ENCODE measurements around the gene TRAF2. TPM values are rescaled to one million over a fixed set of nuclear protein-coding genes. Genes with fewer than 3 reads are reported as not detected.

Gene TRAF2
- total RNA-seq, 2 donors from 2014 or later = 45.9 to 55.1 TPM

DNA sequence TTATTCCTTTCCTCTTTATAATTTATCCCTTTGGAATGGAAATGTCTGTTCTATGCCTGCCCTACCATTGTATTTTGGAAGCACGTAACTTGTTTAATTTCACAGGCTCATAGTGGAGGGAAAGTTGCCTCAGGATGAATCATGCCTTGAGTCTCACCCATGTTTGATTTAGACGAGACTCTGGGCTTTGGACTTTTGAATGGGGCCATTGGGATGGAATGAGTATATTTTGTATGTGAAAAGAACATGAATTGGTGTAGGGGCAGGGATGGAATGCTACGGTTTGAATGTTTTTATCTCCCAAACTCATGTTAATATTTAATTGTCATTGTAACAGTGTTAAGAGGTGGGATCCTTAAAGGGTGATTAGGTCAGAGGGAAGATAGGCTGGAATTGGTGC, 48.0 kb downstream of the TRAF2 start:
- 96 to 100% methylated on average over 2 to 3 of the region's 3 CpGs for WGBS, 2 experiments (ENCODE audit: insufficient coverage in 1 of 2, insufficient read length in 1 of 2)
- Mint-ChIP-seq H3K27me3 (ENCODE audit: insufficient read depth) (no peaks in the 10 kb centered on the region), H3K27ac (no peak overlapping the region), H3K4me1 (no peaks in the 10 kb centered on the region), H3K36me3 (ENCODE audit: low read depth) (peaks cover 48% of the 10 kb centered on the region), H3K4me3 (no peak overlapping the region), H3K9me3 (no peaks in the 10 kb centered on the region)
- peaks cover 31% of the 10 kb centered on the region for H3K36me3 ChIP-seq (ENCODE audit: control insufficient read depth, insufficient read depth, low read length)
- DNase-seq = no peak
- no peak overlapping the region for H3K27ac ChIP-seq (ENCODE audit: low read depth, low read length)
- H3K4me1 ChIP-seq (ENCODE audit: control insufficient read depth, insufficient read depth, low read length) = no peaks in the 10 kb centered on the region
- no peak for TF ChIP-seq CTCF (conservative IDR thresholded peaks at IDR 0.05)
- no peaks in the 10 kb centered on the region for H3K27me3 ChIP-seq (ENCODE audit: control insufficient read depth, insufficient read depth, low read length, poor library complexity, severe bottlenecking)
- H3K4me3 ChIP-seq (ENCODE audit: low read length) = no peak overlapping the region
- no peaks in the 10 kb centered on the region for H3K9me3 ChIP-seq (ENCODE audit: control insufficient read depth, low read length)
- no peak overlapping the region for H3K9ac ChIP-seq (ENCODE audit: extremely low read depth, low read length, poor library complexity, severe bottlenecking)

- Mint-ChIP-seq H3K4me1 (no peaks in the 10 kb centered on the region), H3K27ac (no peak overlapping the region), H3K9me3 (no peaks in the 10 kb centered on the region), H3K4me3 (no peak overlapping the region), H3K27me3 (ENCODE audit: insufficient read depth) (no peaks in the 10 kb centered on the region), H3K36me3 (ENCODE audit: low read depth) (peaks cover 51% of the 10 kb centered on the region)
- Histone ChIP-seq H3K4me3 (ENCODE audit: low read length) (no peak overlapping the region), H3K27me3 (ENCODE audit: control insufficient read depth, insufficient read depth, low read length, poor library complexity, severe bottlenecking) (no peaks in the 10 kb centered on the region), H3K9ac (ENCODE audit: extremely low read depth, low read length, poor library complexity, severe bottlenecking) (no peak overlapping the region), H3K4me1 (ENCODE audit: control insufficient read depth, insufficient read depth, low read length) (no peaks in the 10 kb centered on the region), H3K27ac (ENCODE audit: low read depth, low read length) (no peak overlapping the region), H3K9me3 (ENCODE audit: control insufficient read depth, low read length) (no peaks in the 10 kb centered on the region), H3K36me3 (ENCODE audit: control insufficient read depth, insufficient read depth, low read length) (peaks cover 31% of the 10 kb centered on the region)
- 97 to 100% methylated on average over 1 to 3 of the region's 3 CpGs for WGBS, 2 experiments (ENCODE audit: insufficient coverage in 1 of 2, insufficient read length in 1 of 2)
- no peak for DNase-seq
- no peak for TF ChIP-seq CTCF (conservative IDR thresholded peaks at IDR 0.05)
Measured at GRCh38 chr9:136935651-136936050, 49.3 kb downstream of the TRAF2 start.

GRCh38 chr9:136936645-136937170, 50.4 kb downstream of the TRAF2 start:
- H3K4me1 Mint-ChIP-seq = no peaks in the 10 kb centered on the region
- 91 to 92% methylated on average over 3 to 8 of the region's 8 CpGs for WGBS, 2 experiments (ENCODE audit: insufficient coverage in 1 of 2, insufficient read length in 1 of 2)
- no peak for TF ChIP-seq CTCF (conservative IDR thresholded peaks at IDR 0.05)
- H3K9ac ChIP-seq (ENCODE audit: extremely low read depth, low read length, poor library complexity, severe bottlenecking) = no peak overlapping the region
- H3K27ac Mint-ChIP-seq = no peak overlapping the region
- H3K27ac ChIP-seq (ENCODE audit: low read depth, low read length) = no peak overlapping the region
- peaks cover 54% of the 10 kb centered on the region for H3K36me3 Mint-ChIP-seq (ENCODE audit: low read depth)
- no peaks in the 10 kb centered on the region for H3K27me3 Mint-ChIP-seq (ENCODE audit: insufficient read depth)
- H3K4me3 Mint-ChIP-seq = no peak overlapping the region
- no peak for DNase-seq
- H3K36me3 ChIP-seq (ENCODE audit: control insufficient read depth, insufficient read depth, low read length) = peaks cover 35% of the 10 kb centered on the region
- H3K9me3 Mint-ChIP-seq = no peaks in the 10 kb centered on the region
- H3K4me3 ChIP-seq (ENCODE audit: low read length) = no peak overlapping the region
- H3K4me1 ChIP-seq (ENCODE audit: control insufficient read depth, insufficient read depth, low read length) = no peaks in the 10 kb centered on the region
- H3K27me3 ChIP-seq (ENCODE audit: control insufficient read depth, insufficient read depth, low read length, poor library complexity, severe bottlenecking) = no peaks in the 10 kb centered on the region
- no peaks in the 10 kb centered on the region for H3K9me3 ChIP-seq (ENCODE audit: control insufficient read depth, low read length)

Measured in endodermal cell (in vitro differentiated cells).